ENCODE results near the gene NOL3.
A peak's percentile ranks its signal among the peaks of the same experiment; 100 is the strongest.

Gene NOL3

DNA sequence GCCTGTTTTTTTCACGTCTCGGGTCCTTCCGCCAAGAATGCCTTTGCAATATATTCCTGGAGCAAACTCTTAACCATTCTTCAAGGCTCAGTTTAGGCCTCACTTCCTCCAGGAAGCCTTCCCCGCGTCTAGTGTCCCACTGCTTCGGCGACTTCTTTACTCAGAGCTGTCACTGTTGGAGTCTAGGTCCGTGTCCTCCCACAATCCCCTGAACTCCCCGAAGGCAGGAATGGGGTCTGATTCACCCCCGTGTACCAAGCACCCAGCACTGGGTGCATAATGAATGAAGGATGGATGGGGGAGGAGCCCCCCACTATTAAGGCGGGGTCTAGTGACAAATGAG is 12.9 kb downstream of the NOL3 start:
- ChIA-PET CTCF (interaction anchor here (1.5 to 3.5 kb wide), 6 partner anchors 9 to 229 kb away, joined by 6 to 19 read pairs (median 8); partner anchors contain the start of genes B3GNT9 and NOL3), POLR2A (no interaction called here)
- TF ChIP-seq CTCF (IDR thresholded peaks at IDR 0.05; ENCODE audit: control extremely low read depth, extremely low read depth, low read depth, missing control alignments) = no peak
- DNase-seq (ENCODE audit: extremely low spot score) = no peak

DNA sequence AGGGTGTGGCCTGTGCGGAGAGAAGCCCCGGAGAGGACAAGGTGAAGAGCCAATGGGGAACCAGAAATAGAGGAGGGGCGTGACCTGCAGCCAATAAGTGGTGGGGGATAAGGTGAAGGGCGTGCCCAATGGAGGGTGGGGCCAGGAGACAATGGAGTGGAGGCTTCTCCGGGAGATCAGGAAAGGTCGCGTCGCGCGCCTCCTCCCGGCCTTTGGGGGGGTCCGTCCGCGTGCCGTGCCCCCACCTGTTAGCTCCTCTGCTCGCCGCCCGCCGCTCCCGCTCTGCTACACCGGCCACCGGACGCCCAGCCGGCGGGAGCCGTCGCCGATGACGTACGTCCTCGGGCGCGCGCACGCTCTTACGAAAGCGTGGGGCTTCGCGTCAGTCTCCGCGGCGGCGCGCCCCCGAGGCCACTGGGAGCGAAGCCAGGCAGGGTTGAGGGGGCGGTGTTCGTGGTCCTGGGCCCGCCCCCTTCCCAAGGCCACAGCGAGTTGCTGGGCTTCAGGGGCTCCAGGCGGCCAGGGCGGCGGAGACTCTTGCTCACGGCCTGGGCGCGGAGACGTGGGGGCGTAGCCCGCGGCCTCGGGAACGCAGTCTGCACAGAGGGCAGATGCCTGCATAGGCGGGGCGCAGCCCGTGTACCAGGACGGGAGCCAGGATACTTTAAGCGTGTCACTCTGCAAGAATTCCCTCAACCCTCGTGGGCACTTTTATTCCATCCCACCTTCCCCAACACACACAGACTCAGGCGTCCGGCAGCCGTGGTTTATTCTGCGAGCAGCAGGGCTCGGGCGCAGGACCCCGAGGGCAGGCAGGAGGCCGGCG is 13.5 kb downstream of the NOL3 start, which contains the start of gene MATCAP1:
Gene MATCAP1, minus strand, starts transcription at position 337 of the 826 bp plus-strand sequence. CDS start 3,353 bp downstream, outside the sequence.
- no peak for TF ChIP-seq CTCF (IDR thresholded peaks at IDR 0.05; ENCODE audit: control extremely low read depth, extremely low read depth, low read depth, missing control alignments)
- ChIA-PET POLR2A (no interaction called here), CTCF (interaction anchor here (1.2 to 4.3 kb wide), 19 partner anchors 9 to 303 kb away, joined by 3 to 45 read pairs (median 7); partner anchors contain the start of genes B3GNT9, FHOD1, NOL3 and PDP2)

DNA sequence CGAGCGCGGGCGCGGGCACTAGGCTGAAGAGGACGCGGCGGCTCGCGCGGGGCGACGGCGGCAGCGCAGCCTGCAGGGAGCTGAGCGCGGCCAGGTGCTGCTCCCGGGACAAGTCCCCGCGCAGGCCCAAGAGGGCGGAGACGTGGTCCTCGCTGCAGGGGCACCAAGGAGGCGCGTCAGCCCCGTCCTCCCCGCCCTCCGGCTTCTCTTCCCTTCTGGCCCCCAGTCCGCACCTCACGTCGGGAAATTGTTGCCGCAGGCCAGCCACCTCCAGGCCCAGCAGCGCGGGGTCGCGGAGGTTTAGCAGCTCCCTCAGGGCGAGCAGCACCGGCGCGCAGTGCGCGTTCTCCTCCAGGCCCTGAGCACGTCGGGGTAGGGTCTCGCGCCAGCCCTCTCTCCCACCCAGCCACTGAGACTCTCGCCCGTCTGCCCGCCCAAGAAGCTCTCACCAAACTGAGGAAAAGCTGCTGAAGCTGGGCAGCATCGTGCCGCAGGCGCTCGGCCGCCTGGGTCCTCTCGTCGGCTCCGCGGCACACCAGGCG is 14.2 kb downstream of the NOL3 start:
- POLR2A ChIA-PET = no interaction called here
- TF ChIP-seq CTCF (IDR thresholded peaks at IDR 0.05; ENCODE audit: control extremely low read depth, extremely low read depth, low read depth, missing control alignments) = no peak
- CTCF ChIA-PET = interaction anchor here (0.8 to 4.3 kb wide), 39 partner anchors 10 to 362 kb away, joined by 3 to 45 read pairs (median 5); partner anchors contain the start of genes B3GNT9, FHOD1, HSF4 and NOL3
- DNase-seq (ENCODE audit: extremely low spot score) = no peak

More for the DNA sequence above, 13.5 kb downstream of the NOL3 start, which contains the start of gene MATCAP1:
- peak; percentile 99 for DNase-seq (ENCODE audit: extremely low spot score)

GRCh38 chr16:67184995-67185650 is 14.8 kb downstream of the NOL3 start:
- POLR2A ChIA-PET = no interaction called here
- CTCF ChIA-PET = interaction anchor here (0.6 to 4.3 kb wide), 44 partner anchors 10 to 362 kb away, joined by 3 to 45 read pairs (median 5); partner anchors contain the start of genes B3GNT9, FHOD1, HSF4 and NOL3
- TF ChIP-seq CTCF (IDR thresholded peaks at IDR 0.05; ENCODE audit: control extremely low read depth, extremely low read depth, low read depth, missing control alignments) = peak; percentile 96
- peak; percentile 81 for DNase-seq (ENCODE audit: extremely low spot score)

- DNase-seq (ENCODE audit: extremely low spot score) = no peak
- ChIA-PET CTCF (interaction anchor here (0.6 to 4.3 kb wide), 40 partner anchors 9 to 361 kb away, joined by 3 to 45 read pairs (median 5); partner anchors contain the start of genes B3GNT9, FHOD1, HSF4 and NOL3), POLR2A (no interaction called here)
- no peak for TF ChIP-seq CTCF (IDR thresholded peaks at IDR 0.05; ENCODE audit: control extremely low read depth, extremely low read depth, low read depth, missing control alignments)
Measured at GRCh38 chr16:67185651-67186134, 15.4 kb downstream of the NOL3 start.

DNA sequence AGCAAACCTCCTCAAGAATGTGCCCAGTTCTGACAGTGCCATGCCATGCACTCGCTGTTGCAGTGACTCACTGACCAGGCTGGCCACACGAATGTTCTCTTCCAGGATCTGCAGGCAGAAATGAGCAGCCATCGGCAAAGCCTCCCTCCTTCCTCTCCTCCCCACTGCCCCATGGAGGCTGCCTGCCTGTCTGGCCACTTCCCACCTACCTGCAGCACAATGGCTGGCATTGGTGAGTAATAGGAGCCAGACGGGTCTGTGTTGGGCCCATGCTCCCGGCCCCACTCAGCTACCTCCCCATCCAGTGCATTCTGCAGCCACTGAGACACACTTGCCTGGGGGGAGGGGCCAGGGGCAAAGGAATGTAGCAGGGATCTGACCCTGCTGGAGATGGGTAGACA is 16.2 kb downstream of the NOL3 start:
- no peak for DNase-seq (ENCODE audit: extremely low spot score)
- TF ChIP-seq CTCF (IDR thresholded peaks at IDR 0.05; ENCODE audit: control extremely low read depth, extremely low read depth, low read depth, missing control alignments) = no peak
- ChIA-PET CTCF (interaction anchor here (1.4 to 4.3 kb wide), 8 partner anchors 12 to 222 kb away, joined by 3 to 45 read pairs (median 8); partner anchors contain the start of gene NOL3), POLR2A (no interaction called here)
